ENCODE results near the gene SLC22A9.

- no peak for TF ChIP-seq POLR2A (IDR thresholded peaks at IDR 0.05)
- no peak for TF ChIP-seq CTCF (IDR thresholded peaks at IDR 0.05)
Observed at GRCh38 chr11:63459586-63459985, 90.0 kb downstream of the SLC22A9 start.

All from uterus (tissue), 2 donors.